ENCODE measurements around the gene CLPSL2. TPM values are rescaled to one million over a fixed set of nuclear protein-coding genes. Genes with fewer than 3 reads are reported as not detected.

The CLPSL2 gene
- total RNA-seq, 2 donors from 2014 or later: not detected

DNA sequence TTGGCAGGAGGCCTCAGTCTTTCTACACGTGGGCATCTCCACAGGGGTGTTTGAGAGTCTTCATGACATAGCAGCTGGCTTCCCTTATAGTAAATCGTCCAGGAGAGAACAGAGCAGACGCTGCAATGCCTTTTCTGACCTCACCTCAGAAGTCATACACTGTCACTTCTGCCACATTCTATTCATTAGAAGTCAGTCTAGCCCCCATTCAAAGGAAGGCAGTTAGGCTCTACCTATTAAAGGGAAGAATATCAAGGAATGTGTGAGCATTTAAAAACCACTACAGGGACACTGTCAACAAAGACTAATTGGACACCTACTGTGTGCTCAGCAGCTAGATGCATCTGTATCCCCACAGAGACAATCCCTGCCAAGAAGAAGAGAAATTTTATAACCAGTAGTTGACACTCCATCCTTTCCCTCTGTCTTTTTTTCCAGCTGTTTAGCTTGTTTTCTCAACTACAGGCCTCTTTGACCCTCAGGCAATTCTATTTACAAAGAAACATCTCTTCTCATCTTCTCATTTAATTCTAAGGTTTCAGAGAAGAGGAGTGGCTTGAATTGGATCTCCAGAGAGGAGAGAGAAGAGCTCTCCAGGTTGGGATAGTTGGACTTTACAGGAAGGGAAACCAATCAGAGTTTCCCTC is 21.0 kb upstream of the CLPSL2 start:
- no peaks in the 10 kb centered on the region for H3K36me3 Mint-ChIP-seq (ENCODE audit: insufficient read depth in 2 of 2)
- peaks cover 22% of the 10 kb centered on the region for H3K27me3 Mint-ChIP-seq (ENCODE audit: low read depth)
- ATAC-seq (replicated peaks in 1 of 2) (no peak), DNase-seq (no peak)
- H3K9me3 Mint-ChIP-seq: no peaks in the 10 kb centered on the region
- H3K27ac Mint-ChIP-seq: no peak overlapping the region
- no peak overlapping the region for H3K4me3 Mint-ChIP-seq
- peaks cover 23% of the 10 kb centered on the region for H3K4me1 Mint-ChIP-seq (ENCODE audit: low read depth)

DNA sequence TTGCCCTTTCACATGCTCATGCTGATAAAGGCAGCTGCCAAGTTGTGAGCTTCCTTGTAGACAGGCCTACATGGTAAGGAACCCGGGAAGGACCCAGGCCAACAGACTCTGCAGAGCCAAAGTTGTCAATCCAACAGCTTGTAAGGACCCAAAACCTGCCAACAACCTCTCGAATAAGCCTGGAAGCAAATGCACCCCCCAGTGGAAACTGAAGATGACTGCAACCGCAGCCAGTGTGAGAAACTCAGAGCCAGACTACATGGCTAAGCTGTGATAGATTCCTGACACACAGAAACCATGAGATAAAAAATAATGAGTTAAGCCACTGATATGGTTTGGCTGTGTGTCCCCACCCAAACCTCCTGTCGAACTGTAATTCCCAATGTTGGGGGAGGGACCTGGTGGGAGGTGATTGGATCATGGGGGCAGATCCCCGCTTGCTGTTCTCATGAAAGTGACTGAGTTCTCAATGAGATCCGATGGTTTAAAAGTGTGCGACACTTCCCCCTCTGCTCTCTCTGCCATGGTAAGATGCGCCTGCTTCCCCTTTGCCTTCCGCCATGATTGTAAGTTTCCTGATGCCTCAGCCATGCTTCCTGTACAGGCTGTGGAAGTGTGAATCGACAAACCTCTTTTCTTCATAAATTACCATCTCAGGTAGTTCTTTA is 18.8 kb upstream of the CLPSL2 start:
- no peak overlapping the region for H3K27ac Mint-ChIP-seq
- peaks cover 35% of the 10 kb centered on the region for H3K27me3 Mint-ChIP-seq (ENCODE audit: low read depth)
- DNase-seq: peak in 1 of 2 donors; percentile 13
- no peaks in the 10 kb centered on the region for H3K9me3 Mint-ChIP-seq
- no peaks in the 10 kb centered on the region for H3K36me3 Mint-ChIP-seq (ENCODE audit: insufficient read depth in 2 of 2)
- H3K4me1 Mint-ChIP-seq (ENCODE audit: low read depth): peaks cover 1% of the 10 kb centered on the region
- H3K4me3 Mint-ChIP-seq: no peak overlapping the region
- peak in 1 of 2 donors; percentile 49 for ATAC-seq (replicated peaks in 1 of 2)

DNA sequence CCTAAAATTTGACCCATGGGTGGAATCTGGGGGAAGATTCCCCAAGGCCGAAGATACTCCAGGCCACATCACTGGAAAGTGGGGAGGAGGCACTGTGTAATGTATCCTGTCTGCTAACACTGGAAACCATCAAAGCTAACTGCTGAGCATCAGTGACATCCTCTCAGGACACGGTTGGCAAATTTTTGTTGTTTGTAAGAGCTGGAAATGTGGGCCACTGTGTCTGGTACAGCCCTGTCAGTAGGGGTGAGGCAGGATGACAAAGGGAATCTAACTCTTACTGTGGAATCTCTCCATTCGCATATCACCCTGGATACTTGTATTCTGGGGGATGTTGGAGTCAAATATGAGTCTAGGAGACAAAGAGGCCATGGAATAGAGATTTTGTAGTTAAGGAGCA is 17.0 kb upstream of the CLPSL2 start:
- peaks cover 10% of the 10 kb centered on the region for H3K4me1 Mint-ChIP-seq (ENCODE audit: low read depth)
- ATAC-seq (replicated peaks in 1 of 2) (no peak), DNase-seq (no peak)
- H3K4me3 Mint-ChIP-seq: no peak overlapping the region
- H3K27ac Mint-ChIP-seq: no peak overlapping the region
- peaks cover 54% of the 10 kb centered on the region for H3K27me3 Mint-ChIP-seq (ENCODE audit: low read depth)
- no peaks in the 10 kb centered on the region for H3K36me3 Mint-ChIP-seq (ENCODE audit: insufficient read depth in 2 of 2)
- H3K9me3 Mint-ChIP-seq: no peaks in the 10 kb centered on the region

DNA sequence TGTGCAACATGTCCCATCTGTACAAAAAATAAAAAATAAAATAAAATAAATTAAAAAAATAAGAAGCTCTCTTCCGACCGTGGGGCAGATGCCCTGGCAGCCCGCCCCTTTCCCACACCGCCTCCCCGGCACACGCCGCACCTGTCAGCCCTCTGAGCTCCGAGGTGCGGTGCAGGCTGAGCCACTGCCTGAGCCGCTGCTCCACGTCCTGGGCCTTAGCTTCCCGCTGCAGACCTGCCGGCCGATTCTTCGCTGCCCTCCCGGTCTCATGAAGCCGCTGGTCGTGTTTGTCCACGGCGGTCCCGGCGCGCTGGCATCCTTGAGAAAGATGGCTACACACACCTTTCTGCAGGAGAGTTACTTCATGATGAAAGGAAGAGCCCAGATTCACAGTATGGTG is 10.7 kb upstream of the CLPSL2 start:
- Mint-ChIP-seq H3K27ac (no peak overlapping the region), H3K4me1 (ENCODE audit: low read depth) (peaks cover 10% of the 10 kb centered on the region), H3K36me3 (ENCODE audit: insufficient read depth in 2 of 2) (no peaks in the 10 kb centered on the region), H3K4me3 (no peak overlapping the region), H3K27me3 (ENCODE audit: low read depth) (peaks cover 37% of the 10 kb centered on the region), H3K9me3 (no peaks in the 10 kb centered on the region)
- ATAC-seq (replicated peaks in 1 of 2): no peak
- no peak for DNase-seq

DNA sequence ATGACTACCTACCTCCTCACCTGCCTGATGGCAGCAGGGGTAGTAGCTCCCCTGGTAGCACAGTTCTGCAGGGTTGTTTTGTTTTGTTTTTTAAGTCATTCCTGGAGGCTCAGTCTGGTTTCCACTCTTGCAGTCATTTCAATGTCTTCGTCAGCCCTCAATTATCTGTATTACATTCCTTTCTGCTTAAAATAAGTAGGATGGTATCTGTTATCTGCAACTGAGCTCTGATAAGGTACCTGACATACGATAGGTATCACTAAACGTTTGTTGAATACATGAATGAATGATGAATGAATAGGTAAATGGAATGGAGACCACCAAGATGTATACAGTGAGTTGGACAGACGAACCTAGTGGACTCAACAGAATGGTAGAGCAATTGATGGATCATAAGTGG is 7.2 kb upstream of the CLPSL2 start:
- Mint-ChIP-seq H3K27me3 (ENCODE audit: low read depth) (peaks cover 11% of the 10 kb centered on the region), H3K4me3 (no peak overlapping the region), H3K36me3 (ENCODE audit: insufficient read depth in 2 of 2) (no peaks in the 10 kb centered on the region), H3K4me1 (ENCODE audit: low read depth) (peaks cover 2% of the 10 kb centered on the region), H3K27ac (no peak overlapping the region), H3K9me3 (no peaks in the 10 kb centered on the region)
- ATAC-seq (replicated peaks in 1 of 2) (no peak), DNase-seq (no peak)

DNA sequence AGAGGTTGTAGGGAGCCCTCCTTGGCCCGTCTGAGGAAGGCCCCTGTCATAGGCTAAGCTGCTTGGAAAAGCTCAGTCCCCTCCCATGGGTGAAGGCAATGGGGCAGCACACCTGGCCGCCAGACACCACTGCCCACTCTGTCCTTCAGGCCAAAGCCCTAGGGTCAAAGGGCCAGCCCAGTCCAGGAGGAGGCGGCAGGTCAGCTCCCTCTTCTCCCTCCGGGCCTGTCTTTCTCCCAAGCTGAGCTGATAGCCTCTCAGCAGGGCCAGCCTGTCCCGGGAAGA is 5.1 kb upstream of the CLPSL2 start:
- Mint-ChIP-seq H3K27me3 (ENCODE audit: low read depth) (peaks cover 6% of the 10 kb centered on the region), H3K4me1 (ENCODE audit: low read depth) (no peaks in the 10 kb centered on the region), H3K27ac (no peak overlapping the region), H3K4me3 (no peak overlapping the region), H3K9me3 (no peaks in the 10 kb centered on the region), H3K36me3 (ENCODE audit: insufficient read depth in 2 of 2) (no peaks in the 10 kb centered on the region)
- ATAC-seq (replicated peaks in 1 of 2) (no peak), DNase-seq (no peak)

DNA sequence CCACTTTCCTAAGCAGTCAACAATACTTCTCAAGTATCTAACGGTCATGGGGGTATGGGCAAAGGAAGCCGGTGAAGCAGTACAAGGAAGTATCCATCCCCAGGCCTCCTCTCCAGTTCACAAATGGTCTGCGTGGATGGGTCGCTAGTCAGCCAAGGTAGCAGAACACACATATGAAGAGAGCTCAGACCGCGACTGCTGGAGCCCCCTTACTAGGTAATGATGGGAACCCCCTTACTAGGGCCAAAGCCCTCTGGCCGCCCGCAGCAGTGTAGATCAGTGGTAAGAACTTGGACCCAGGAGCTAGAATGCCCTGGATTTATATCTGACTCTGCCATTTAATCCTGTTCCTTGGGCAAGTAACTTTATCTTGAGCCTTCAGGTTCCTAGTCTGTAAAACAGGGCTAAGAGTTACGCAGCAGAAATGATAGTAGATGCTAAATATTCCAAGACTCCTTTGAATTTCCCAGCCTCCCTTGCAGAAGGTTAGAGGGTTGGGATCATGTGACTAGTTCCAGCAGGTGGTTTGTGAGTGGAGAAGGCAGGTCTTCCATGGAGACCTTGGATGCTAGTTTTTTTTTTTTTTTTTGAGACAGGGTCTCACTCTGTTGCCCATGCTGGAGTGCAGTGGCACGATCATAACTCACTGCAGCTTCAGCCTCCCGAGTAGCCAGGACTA is 2.1 kb upstream of the CLPSL2 start:
- ATAC-seq (replicated peaks in 1 of 2): no peak
- no peak overlapping the region for H3K27ac Mint-ChIP-seq
- H3K9me3 Mint-ChIP-seq: no peaks in the 10 kb centered on the region
- peaks cover 23% of the 10 kb centered on the region for H3K27me3 Mint-ChIP-seq (ENCODE audit: low read depth)
- H3K4me3 Mint-ChIP-seq: no peak overlapping the region
- DNase-seq: no peak
- H3K36me3 Mint-ChIP-seq (ENCODE audit: insufficient read depth in 2 of 2): no peaks in the 10 kb centered on the region
- no peaks in the 10 kb centered on the region for H3K4me1 Mint-ChIP-seq (ENCODE audit: low read depth)

DNA sequence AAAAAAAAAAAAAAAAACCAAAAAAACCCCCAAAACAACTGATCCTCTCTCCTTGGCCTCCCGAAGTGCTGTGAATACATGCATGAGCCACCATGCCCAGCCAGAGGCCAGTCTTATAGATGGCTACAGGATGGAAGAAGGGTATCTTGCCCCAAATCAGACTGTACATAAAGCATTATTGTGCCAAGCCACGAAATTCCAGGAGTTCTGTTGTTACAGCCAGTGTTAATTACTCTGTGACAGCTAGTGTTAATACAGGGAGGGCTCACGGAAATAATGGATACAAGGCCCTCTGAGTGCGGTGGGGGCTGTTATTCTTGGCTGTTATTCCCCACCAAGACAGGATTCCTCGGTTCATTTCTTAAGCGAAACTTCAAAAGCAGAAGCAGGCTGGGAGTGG is 1.4 kb upstream of the CLPSL2 start:
- Mint-ChIP-seq H3K9me3 (no peaks in the 10 kb centered on the region), H3K4me1 (ENCODE audit: low read depth) (no peaks in the 10 kb centered on the region), H3K36me3 (ENCODE audit: insufficient read depth in 2 of 2) (no peaks in the 10 kb centered on the region), H3K4me3 (no peak overlapping the region), H3K27ac (no peak overlapping the region), H3K27me3 (ENCODE audit: low read depth) (peaks cover 23% of the 10 kb centered on the region)
- ATAC-seq (replicated peaks in 1 of 2) (no peak), DNase-seq (no peak)

DNA sequence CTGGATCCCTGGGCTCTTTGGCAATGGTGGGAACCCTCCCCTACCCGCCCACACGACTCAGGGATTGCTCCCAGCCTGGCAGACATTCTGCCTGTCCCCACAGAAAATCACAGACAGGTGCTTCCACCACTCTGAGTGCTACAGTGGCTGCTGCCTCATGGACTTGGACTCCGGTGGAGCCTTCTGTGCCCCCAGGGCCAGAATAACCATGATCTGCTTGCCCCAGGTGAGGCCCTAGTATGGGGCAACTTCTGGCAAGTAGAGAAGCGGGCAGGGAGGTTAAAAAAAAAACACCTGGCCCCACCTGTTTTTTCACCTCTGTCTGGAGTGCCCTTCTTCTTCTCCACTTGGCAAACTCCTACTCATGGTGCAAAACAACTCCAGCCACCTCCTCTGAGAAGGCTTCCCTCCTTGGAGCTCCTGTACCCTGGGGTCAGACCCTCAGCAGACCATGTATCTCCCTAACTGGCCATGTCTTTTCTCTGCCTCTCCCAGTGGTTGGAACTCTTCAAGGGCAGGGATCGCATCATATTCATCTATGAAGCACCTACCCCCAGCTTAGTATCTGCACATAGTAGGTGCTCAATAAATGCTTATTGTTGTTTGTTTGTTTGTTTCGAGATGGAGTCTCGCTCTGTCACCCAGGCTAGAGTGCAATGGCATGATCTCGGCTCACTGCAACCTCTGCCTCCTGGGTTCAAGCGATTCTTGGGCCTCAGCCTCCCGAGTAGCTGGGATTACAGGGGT is 1.1 kb downstream of the CLPSL2 start:
- H3K27me3 Mint-ChIP-seq (ENCODE audit: low read depth): peaks cover 32% of the 10 kb centered on the region
- peak overlapping the region in 1 of 2 donors; percentile 77 for H3K4me3 Mint-ChIP-seq
- DNase-seq: no peak
- H3K36me3 Mint-ChIP-seq (ENCODE audit: insufficient read depth in 2 of 2): no peaks in the 10 kb centered on the region
- H3K9me3 Mint-ChIP-seq: no peaks in the 10 kb centered on the region
- H3K27ac Mint-ChIP-seq: no peak overlapping the region
- ATAC-seq (replicated peaks in 1 of 2): no peak
- H3K4me1 Mint-ChIP-seq (ENCODE audit: low read depth): no peaks in the 10 kb centered on the region

DNA sequence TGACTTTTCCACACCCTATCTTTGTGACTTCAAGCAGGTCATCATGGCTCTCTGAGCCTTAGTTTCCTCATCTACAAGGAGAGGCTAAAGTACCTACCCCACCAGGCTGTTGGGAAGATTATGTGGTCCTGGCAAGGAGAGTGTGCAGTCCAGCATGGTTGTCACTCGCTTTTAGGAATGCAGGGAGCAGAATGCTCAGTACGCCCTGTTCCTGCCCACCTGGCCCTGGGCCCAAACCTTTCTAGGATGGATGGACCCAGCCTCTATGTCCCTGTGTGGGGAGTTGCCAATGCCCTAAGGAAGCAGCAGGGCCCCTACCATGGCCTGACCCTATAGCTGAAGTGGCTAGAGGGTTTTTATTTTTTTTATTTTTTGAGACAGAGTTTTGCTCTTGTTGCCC is 2.0 kb downstream of the CLPSL2 start:
- no peaks in the 10 kb centered on the region for H3K4me1 Mint-ChIP-seq (ENCODE audit: low read depth)
- DNase-seq (no peak), ATAC-seq (replicated peaks in 1 of 2) (no peak)
- no peaks in the 10 kb centered on the region for H3K36me3 Mint-ChIP-seq (ENCODE audit: insufficient read depth in 2 of 2)
- H3K4me3 Mint-ChIP-seq: no peak overlapping the region
- H3K27ac Mint-ChIP-seq: no peak overlapping the region
- H3K9me3 Mint-ChIP-seq: no peaks in the 10 kb centered on the region
- H3K27me3 Mint-ChIP-seq (ENCODE audit: low read depth): peaks cover 32% of the 10 kb centered on the region

DNA sequence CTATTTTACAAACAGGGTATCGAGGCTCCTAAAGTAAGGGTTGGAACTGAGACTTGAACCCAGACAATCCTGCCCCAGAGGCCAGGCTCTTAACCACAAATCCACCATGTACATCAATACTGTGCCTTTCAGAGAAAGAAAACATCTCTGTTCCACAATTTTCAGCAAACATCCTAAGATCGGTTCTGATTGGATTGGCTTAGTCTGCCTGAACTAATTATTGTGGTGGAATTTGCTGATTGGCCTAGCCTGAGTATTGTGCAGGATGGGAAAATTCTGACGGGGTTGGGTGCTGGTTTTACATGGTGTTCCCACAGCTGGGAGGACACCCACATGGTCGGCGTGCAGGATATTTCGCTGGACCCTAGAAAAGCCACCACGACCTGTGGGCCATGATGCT is 4.3 kb downstream of the CLPSL2 start, which contains the start of gene CLPSL1:
Gene CLPSL1, plus strand, starts transcription at position 301 of the 400 bp plus-strand sequence. Its CDS starts 92 bp downstream, at position 393.
- H3K27ac Mint-ChIP-seq: no peak within 1 kb of the TSS
- H3K27me3 Mint-ChIP-seq (ENCODE audit: low read depth): peaks cover 40% of the 10 kb centered on the region
- no peak within 1 kb of the TSS for H3K4me3 Mint-ChIP-seq
- H3K4me1 Mint-ChIP-seq (ENCODE audit: low read depth): no peaks in the 10 kb centered on the region
- DNase-seq (no peak), ATAC-seq (replicated peaks in 1 of 2) (no peak)
- no peaks in the 10 kb centered on the region for H3K36me3 Mint-ChIP-seq (ENCODE audit: insufficient read depth in 2 of 2)
- no peaks in the 10 kb centered on the region for H3K9me3 Mint-ChIP-seq

DNA sequence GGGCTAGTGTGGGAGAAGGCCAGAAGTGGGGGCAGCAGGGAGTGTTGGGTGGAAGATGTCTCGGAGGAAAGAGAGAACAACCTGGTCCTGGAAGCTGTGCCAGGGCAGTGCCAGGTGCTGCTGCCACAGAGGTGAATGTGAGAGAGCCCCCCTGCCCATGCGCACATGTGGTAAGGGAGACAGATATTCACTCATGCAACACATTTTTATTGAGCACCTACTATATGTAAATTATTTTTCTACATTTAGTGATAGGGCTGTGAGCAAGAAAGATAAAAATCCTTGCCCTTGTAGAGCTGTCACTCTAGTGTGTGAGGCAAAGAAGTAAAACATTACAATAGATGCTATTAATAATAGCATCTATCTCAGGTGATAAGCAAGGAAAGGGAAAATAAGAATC is 4.9 kb downstream of the CLPSL2 start:
- Mint-ChIP-seq H3K36me3 (ENCODE audit: insufficient read depth in 2 of 2) (no peaks in the 10 kb centered on the region), H3K9me3 (no peaks in the 10 kb centered on the region), H3K27me3 (ENCODE audit: low read depth) (peaks cover 37% of the 10 kb centered on the region), H3K4me3 (no peak overlapping the region), H3K27ac (no peak overlapping the region), H3K4me1 (ENCODE audit: low read depth) (no peaks in the 10 kb centered on the region)
- ATAC-seq (replicated peaks in 1 of 2) (no peak), DNase-seq (no peak)

DNA sequence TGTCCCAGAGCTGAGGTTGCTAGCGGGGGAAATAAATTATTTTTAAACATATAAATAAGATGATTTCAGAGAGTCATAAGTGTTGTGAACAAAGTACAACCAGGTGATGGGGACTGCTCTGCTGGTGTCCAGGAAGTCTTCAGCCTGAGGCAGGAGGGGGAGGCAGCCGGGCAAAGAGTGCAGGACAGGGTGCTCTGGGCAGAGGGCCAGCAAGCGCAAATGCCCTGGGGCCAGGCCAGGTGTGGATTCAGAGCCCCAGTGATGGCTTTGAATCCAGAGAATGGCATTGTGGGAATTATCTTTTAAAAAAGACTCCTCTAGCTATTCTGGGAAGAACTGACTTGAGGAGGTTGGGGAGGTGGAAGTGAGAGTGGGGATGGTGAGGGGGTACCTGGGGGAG is 6.0 kb downstream of the CLPSL2 start:
- no peaks in the 10 kb centered on the region for H3K4me1 Mint-ChIP-seq (ENCODE audit: low read depth)
- no peaks in the 10 kb centered on the region for H3K9me3 Mint-ChIP-seq
- no peak for ATAC-seq (replicated peaks in 1 of 2)
- H3K27me3 Mint-ChIP-seq (ENCODE audit: low read depth): peaks cover 40% of the 10 kb centered on the region
- no peaks in the 10 kb centered on the region for H3K36me3 Mint-ChIP-seq (ENCODE audit: insufficient read depth in 2 of 2)
- no peak overlapping the region for H3K27ac Mint-ChIP-seq
- H3K4me3 Mint-ChIP-seq: no peak overlapping the region
- DNase-seq: no peak
